Measurements from ENCODE around the gene MRM3. TPM values are rescaled to one million over a fixed set of nuclear protein-coding genes. Genes with fewer than 3 reads are reported as not detected.

MRM3 gene
- total and polyA plus RNA-seq, 4 donors: 8.5 to 17.5 (median 15.4) TPM

- peaks cover 0 to 2% (median under 1%) of the 10 kb centered on the region in 4 donors for H3K36me3 ChIP-seq (ENCODE audit: control insufficient read depth in 4 of 4, insufficient read depth in 3 of 4, low read depth in 1 of 4, low read length in 3 of 4)
- no peak overlapping the region for H3K4me3 ChIP-seq (ENCODE audit: low read depth in 1 of 3, low read length in 3 of 3)
- H3K27ac ChIP-seq (ENCODE audit: low read depth in 1 of 2, low read length in 2 of 2): no peak overlapping the region
- no peaks in the 10 kb centered on the region for H3K9me3 ChIP-seq (ENCODE audit: control insufficient read depth in 4 of 4, low read length in 3 of 4)
- no peaks in the 10 kb centered on the region for H3K27me3 ChIP-seq (ENCODE audit: control insufficient read depth in 4 of 4, insufficient read depth in 4 of 4, low read length in 3 of 4)
- WGBS: 93% methylated on average over 22 of the region's 22 CpGs
- H3K9ac ChIP-seq (ENCODE audit: low read depth in 1 of 2, low read length in 2 of 2): no peak overlapping the region
- no peak for DNase-seq (ENCODE audit: low spot score)
- peaks cover 0 to 7% (median 3%) of the 10 kb centered on the region in 4 donors for H3K4me1 ChIP-seq (ENCODE audit: control insufficient read depth in 4 of 4, insufficient read depth in 4 of 4, low read length in 3 of 4)
- TF ChIP-seq MAX (IDR thresholded peaks at IDR 0.05): no peak
- no peak for TF ChIP-seq FOXA2 (IDR thresholded peaks at IDR 0.05)
- no peak for TF ChIP-seq NR2F2 (IDR thresholded peaks at IDR 0.05)
- TF ChIP-seq CTCF (IDR thresholded peaks at IDR 0.05; ENCODE audit: low read depth, low read length, missing input control): no peak
- no peak for TF ChIP-seq GABPA (IDR thresholded peaks at IDR 0.05 in 1 of 2, conservative IDR thresholded peaks at IDR 0.05 in 1 of 2)
- no peak for TF ChIP-seq RAD21 (IDR thresholded peaks at IDR 0.05)
- no peak for TF ChIP-seq ZBTB33 (IDR thresholded peaks at IDR 0.05)
- TF ChIP-seq TAF1 (conservative IDR thresholded peaks at IDR 0.05): no peak
Measured at GRCh38 chr17:797236-797840, 15.2 kb downstream of the MRM3 start.

GRCh38 chr17:798246-798645 lies 16.1 kb downstream of the MRM3 start:
- H3K27ac ChIP-seq (ENCODE audit: low read depth in 1 of 2, low read length in 2 of 2): no peak overlapping the region
- WGBS: 79% methylated on average over 11 of the region's 11 CpGs
- H3K36me3 ChIP-seq (ENCODE audit: control insufficient read depth in 4 of 4, insufficient read depth in 3 of 4, low read depth in 1 of 4, low read length in 3 of 4): no peaks in the 10 kb centered on the region
- peaks cover 0 to 7% (median 3%) of the 10 kb centered on the region in 4 donors for H3K4me1 ChIP-seq (ENCODE audit: control insufficient read depth in 4 of 4, insufficient read depth in 4 of 4, low read length in 3 of 4)
- no peak overlapping the region for H3K9ac ChIP-seq (ENCODE audit: low read depth in 1 of 2, low read length in 2 of 2)
- no peak overlapping the region for H3K4me3 ChIP-seq (ENCODE audit: low read depth in 1 of 3, low read length in 3 of 3)
- H3K27me3 ChIP-seq (ENCODE audit: control insufficient read depth in 4 of 4, insufficient read depth in 4 of 4, low read length in 3 of 4): no peaks in the 10 kb centered on the region
- no peaks in the 10 kb centered on the region for H3K9me3 ChIP-seq (ENCODE audit: control insufficient read depth in 4 of 4, low read length in 3 of 4)
- no peak for DNase-seq (ENCODE audit: low spot score)
- TF ChIP-seq CTCF (IDR thresholded peaks at IDR 0.05; ENCODE audit: low read depth, low read length, missing input control) (no peak), GABPA (IDR thresholded peaks at IDR 0.05 in 1 of 2, conservative IDR thresholded peaks at IDR 0.05 in 1 of 2) (no peak), FOXA1 (IDR thresholded peaks at IDR 0.05) (no peak), FOXA2 (IDR thresholded peaks at IDR 0.05) (no peak), JUND (IDR thresholded peaks at IDR 0.05) (no peak), EGR1 (IDR thresholded peaks at IDR 0.05; ENCODE audit: low read depth in 2 of 2) (no peak), RAD21 (IDR thresholded peaks at IDR 0.05) (no peak), ZBTB33 (IDR thresholded peaks at IDR 0.05) (no peak), HNF4G (IDR thresholded peaks at IDR 0.05) (no peak), MAX (IDR thresholded peaks at IDR 0.05) (no peak), NR2F2 (IDR thresholded peaks at IDR 0.05) (no peak), RXRA (IDR thresholded peaks at IDR 0.05) (no peak)

Data from liver (tissue), 9 donors.